ENCODE measurements around the gene ADARB2.

ADARB2 gene

GRCh38 chr10:1376384-1376945 lies 360.9 kb downstream of the ADARB2 start:
- no peak for DNase-seq

GRCh38 chr10:1375346-1376170 lies 361.8 kb downstream of the ADARB2 start:
- DNase-seq, result no peak

GRCh38 chr10:1374511-1375345 lies 362.6 kb downstream of the ADARB2 start:
- no peak for DNase-seq

DNA sequence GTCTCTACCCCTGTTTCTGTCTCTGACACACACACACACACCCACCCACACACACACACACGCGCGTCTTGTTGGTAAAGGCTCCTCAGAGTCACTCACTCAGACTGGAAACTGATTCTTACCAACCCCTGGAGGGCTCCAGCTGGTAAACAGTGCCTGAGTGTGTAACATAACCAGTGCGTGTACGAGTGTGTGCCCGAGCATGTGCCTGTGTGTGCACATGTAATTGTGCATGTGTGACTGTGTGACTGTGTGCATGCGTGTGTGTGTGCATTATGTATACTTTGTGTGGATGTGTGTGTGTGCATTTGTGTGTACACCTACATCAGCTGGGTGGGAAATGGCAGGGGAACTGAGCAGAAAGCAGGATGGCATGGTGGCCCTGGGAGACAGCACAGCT lies 364.0 kb downstream of the ADARB2 start:
- DNase-seq, result no peak

GRCh38 chr10:1372212-1372611 lies 365.1 kb downstream of the ADARB2 start:
- DNase-seq, result no peak

DNA sequence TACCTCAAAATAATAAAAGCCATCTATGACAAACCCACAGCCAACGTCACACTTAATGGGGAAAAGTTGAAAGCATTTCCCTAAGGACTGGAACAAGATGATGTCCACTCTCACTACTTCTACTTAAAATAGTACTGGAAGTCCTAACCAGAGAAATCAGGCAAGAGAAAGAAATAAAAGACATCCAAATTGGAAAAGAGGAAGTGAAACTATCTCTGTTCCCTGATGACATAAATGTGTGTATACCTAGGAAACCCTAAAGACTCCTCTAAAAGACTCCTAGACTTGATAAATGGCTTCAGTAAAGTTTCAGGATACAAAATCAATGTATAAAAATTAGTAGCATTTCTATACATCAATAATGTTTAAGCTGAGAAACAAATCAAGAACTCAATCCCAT lies 367.0 kb downstream of the ADARB2 start:
- no peak for DNase-seq

- no peak for DNase-seq
Measured at GRCh38 chr10:1369665-1370064, 367.7 kb downstream of the ADARB2 start.

DNA sequence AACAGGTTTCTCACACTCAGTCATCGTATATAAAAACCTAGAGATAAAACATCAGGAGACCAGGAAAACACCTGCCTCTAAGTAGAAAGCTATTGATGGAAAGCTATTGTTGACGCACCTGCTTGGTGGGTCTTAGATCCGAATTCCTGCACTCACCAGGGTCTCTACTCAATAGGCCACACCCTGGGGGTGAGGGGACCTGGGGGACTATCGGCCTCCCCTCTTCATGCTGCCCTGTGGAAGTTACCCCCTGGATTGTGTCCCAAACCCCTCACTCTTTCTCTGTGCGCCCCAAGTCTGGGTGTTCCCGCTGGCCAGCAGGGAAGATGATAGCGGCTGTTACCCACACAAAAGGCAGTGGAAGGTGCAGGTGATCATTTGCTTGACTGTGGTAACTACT lies 368.1 kb downstream of the ADARB2 start:
- DNase-seq, result no peak

DNA sequence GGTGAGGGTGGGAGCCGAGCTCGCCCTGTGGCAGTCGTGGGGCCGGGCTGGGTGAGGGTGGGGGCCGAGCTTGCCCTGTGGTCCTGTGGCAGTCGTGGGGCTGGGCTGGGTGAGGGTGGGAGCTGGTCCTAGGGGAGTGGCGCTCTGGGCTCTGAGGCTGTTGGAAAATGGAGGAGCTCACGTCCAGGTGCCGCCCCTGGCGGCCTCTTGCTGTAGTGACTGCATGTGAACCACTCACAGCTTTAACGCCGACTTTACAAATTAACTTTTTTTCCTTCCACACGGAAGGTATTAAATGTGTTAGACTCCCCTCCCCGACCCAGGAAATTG lies 368.5 kb downstream of the ADARB2 start:
- peak; percentile 16 for DNase-seq

GRCh38 chr10:1367938-1368841 lies 369.1 kb downstream of the ADARB2 start:
- DNase-seq, result no peak

- DNase-seq, result no peak
Measured at GRCh38 chr10:1366811-1367425, 370.4 kb downstream of the ADARB2 start.

DNA sequence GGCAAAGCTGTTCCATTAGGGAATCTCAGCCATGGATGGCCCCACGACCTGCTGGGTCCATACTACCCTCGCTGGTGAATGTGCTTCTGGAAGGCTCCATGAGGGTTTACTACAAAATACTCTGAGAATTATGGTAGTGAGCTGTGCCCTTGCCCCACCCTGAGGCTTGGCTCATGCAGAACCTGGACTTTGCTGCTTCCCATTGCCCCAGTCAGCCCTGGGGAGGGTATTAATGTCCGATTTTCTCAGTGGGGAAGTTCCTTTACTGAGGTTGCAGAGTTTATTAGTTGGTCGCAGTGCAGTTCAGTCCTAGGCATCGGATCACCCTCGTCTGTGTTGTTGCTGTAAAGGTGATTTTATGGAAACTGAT lies 371.0 kb downstream of the ADARB2 start:
- DNase-seq, result no peak

DNA sequence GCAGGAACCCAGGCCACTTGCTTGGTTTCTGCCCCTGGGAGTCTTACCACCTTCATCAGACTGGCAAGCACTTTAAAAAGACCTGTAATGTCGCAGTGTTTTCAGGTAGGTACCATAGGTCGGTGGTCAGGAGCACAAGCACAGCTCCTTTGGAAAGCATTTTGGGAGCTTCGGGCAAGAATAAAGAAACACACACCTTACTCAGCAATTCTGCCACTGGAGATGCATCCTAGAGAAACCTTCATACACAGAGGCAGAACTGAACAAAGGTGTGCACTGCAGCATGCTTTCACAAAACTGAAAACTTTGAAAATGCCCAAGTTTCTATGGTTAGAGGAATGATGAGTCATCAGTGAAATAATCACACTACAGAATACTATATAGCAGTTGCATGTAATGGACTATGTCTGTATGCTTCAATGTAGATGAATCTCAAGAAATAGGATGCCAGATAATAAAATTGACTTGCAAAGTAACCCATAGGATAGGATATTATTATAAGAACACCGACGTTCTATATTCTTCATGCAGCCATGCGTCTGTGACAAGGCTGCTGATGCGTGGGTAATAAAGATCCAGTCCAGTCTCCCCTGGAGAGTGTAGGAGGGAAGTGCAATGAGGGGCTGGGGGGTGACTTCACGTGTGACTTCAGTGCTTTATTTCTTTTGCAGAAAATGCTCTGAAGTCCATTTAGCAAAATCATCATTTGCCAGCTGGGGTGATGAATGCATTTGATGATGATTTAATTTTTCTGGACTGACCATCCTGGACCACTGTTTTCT lies 371.6 kb downstream of the ADARB2 start:
- DNase-seq, result no peak

- no peak for DNase-seq
Measured at GRCh38 chr10:1364151-1364910, 373.0 kb downstream of the ADARB2 start.

DNA sequence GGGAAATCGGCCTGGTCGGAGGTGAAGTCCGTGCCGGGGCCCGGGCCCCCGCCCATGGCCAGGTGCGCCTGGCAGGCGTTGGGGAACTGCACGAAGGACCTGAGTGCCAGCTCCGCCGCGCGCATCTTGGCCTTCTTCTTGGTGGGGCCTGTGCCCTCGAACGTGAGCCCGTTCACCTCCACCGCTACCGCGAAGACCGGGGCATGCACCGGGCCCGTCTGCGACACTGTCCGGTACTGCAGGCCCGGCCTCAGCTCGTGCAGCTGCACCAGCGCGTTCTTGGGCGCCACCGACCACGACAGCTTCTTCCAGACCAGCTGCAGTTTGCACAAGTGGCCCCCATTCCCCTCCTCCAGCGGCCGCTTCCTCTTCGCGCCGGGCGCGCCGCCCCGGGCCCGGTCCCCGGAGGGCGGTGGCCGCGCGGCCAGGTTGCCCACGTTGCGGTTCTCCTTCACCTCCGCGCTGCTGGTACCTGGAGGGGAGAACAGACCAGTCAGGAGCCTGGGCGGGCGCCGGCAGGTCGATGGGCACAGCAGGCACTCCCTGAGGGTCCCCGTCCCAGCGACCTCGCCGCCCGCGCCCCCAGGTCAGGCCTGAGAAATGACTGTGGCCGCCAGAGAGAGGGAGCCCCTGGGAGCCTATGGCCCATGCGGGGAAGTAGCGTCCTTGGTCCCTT lies 373.7 kb downstream of the ADARB2 start:
- DNase-seq, result no peak

DNA sequence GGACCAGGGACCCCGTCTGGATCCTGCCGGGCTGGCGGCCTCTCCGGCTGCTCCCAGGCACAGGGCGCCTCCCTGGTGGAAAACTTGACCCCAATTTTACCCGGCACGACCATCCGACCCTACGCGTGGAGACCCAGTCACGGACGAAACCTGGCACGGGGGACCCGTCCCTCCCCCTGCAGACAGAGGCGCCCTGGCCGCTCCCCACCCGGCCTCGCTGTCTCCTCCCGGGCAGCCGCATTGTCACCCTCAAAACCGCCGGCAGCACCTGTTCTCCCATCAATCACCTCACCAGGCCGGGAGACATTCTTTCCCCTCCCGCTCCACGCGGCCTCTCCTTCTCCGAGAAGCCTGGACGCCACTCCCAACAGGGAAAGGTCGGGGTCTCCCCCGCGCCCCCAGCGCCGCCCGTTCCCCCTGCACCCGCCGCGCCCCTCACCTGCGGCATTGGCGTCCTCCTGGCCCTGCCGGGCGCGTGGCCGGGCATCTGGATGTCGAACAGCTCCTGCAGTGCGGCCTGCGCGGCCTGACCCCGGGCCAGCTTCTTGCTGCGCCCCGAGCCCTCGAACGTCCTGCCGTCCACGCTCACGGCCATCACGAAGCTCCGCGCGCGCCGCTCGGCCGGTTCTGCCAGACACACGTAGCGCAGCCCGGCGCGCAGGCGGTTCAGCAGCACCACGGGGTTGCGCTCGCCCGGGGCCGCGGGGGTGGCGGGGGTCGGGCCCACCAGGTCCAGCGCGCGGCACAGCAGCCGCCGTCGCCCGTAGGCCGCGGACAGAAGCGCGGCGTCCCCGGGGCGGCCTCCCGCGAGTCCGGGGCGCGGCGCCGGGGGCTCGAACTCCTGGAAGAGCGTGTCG lies 374.5 kb downstream of the ADARB2 start:
- no peak for DNase-seq

DNA sequence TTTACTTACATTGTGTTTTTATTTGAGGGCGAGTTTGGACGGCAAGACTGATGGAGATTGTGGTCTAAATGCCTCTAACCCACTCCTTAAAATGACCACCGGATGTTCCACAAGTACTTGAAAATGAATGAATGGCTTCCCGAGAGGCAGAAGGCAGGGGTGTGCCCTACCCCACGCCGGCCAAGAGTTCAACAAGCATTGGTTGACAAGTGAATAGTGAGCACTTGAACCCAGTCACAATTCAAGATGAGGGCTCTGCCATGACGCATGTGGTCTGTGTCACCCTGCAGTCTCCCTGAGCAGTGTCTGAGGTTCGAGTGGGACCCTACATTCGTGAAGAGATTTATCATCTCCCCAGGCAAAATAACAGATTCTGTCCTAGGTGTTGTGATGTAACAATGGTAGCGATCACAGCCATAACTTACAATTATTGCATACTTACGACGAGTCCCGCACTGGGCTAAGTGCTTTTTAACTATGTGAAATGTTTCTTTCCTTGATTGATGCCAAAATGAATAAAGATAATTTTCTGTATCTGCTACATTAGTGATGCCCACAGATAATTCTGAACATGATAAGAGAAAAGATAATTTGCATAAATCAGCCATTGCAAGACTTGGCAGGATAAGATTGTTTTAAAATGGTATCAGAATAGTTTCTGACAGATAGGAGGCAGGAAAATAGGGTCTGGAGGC lies 375.8 kb downstream of the ADARB2 start:
- no peak for DNase-seq

DNA sequence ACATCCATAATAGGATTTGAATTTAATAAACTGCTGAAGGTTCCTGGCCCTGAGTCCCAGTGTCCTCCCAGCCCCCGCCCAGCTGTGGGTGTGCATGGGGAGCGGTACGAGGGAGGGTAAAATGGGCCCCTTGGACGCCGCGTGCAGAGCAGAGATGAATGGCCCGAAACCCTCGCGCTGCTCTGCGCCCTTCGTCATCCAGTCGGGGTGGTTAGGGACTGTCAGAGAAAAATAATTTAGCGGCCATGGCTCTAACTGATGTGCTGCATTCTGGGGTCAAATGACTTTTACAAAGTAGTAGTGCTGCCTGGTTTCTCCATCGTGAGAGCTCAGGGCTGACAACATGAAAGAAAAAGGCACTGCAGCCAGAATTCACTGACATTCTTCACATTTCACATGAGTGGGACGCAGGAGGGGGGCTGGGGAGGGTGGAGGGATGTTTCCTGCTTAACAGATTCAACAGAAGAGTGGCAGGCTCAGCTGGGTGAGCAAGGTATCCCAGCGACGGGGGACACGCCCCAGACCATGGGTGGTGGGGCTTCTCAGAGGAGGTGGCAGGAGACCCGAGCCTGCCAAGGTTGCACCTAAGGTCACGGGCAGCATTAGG lies 376.7 kb downstream of the ADARB2 start:
- no peak for DNase-seq

All from NCI-H69 (cell line).